LoVo (cell line): Measurements from ENCODE around the gene MTUS2.

Source experiments
- DNase-seq: peaks from one replicate; pipeline ENCODE4 v3.0.0-alpha.2; 2016; ENCODE audit warnings: low spot score

The MTUS2 gene

GRCh38 chr13:28820099-28821051 lies at the start of gene MTUS2:
Gene MTUS2, plus strand, starts transcription at chr13:28820339.
- DNase-seq = no peak

GRCh38 chr13:28778308-28779215 lies 41.6 kb upstream of the MTUS2 start:
- DNase-seq = no peak

- DNase-seq = no peak
These were observed 27.1 kb upstream of the MTUS2 start for GRCh38 chr13:28792992-28793391.

- no peak for DNase-seq
These were observed 25.7 kb upstream of the MTUS2 start for GRCh38 chr13:28794396-28794795.

- DNase-seq = no peak
These were observed 23.2 kb upstream of the MTUS2 start for GRCh38 chr13:28796938-28797257.

- DNase-seq = no peak
These were observed 14.8 kb upstream of the MTUS2 start for GRCh38 chr13:28805193-28805819.

- DNase-seq = no peak
These were observed 2.9 kb upstream of the MTUS2 start for GRCh38 chr13:28817204-28817603.

- no peak for DNase-seq
These were observed 951 bp upstream of the MTUS2 start for GRCh38 chr13:28819046-28819730.

- peak; percentile 12 for DNase-seq
These were observed 422 bp upstream of the MTUS2 start for GRCh38 chr13:28819735-28820098.

- no peak for DNase-seq
These were observed 2.0 kb downstream of the MTUS2 start for GRCh38 chr13:28822151-28822550.

GRCh38 chr13:28822801-28823200 lies 2.7 kb downstream of the MTUS2 start:
- no peak for DNase-seq

GRCh38 chr13:28825379-28825778 lies 5.2 kb downstream of the MTUS2 start:
- DNase-seq = no peak

- no peak for DNase-seq
These were observed 6.2 kb downstream of the MTUS2 start for GRCh38 chr13:28826368-28826767.

- no peak for DNase-seq
These were observed 10.4 kb downstream of the MTUS2 start for GRCh38 chr13:28830580-28830979.

GRCh38 chr13:28831117-28831516 lies 11.0 kb downstream of the MTUS2 start:
- DNase-seq = no peak

GRCh38 chr13:28837111-28837510 lies 17.0 kb downstream of the MTUS2 start:
- no peak for DNase-seq

- DNase-seq = no peak
These were observed 23.5 kb downstream of the MTUS2 start for GRCh38 chr13:28843639-28844038.

- no peak for DNase-seq
These were observed 29.3 kb downstream of the MTUS2 start for GRCh38 chr13:28849441-28849840.

GRCh38 chr13:28850226-28850625 lies 30.1 kb downstream of the MTUS2 start:
- no peak for DNase-seq

- DNase-seq = no peak
These were observed 31.3 kb downstream of the MTUS2 start for GRCh38 chr13:28851422-28851821.

- DNase-seq = no peak
These were observed 34.5 kb downstream of the MTUS2 start for GRCh38 chr13:28854657-28855056.

- no peak for DNase-seq
These were observed 36.1 kb downstream of the MTUS2 start for GRCh38 chr13:28856287-28856686.
